A172 (cell line): ENCODE measurements around the gene CYTH3. TPM values are rescaled to one million over a fixed set of nuclear protein-coding genes. Genes with fewer than 3 reads are reported as not detected.

ENCODE experiments used
- DNase-seq: peaks from one replicate; pipeline ENCODE4 v3.0.0-alpha.2; 2015; ENCODE audit warnings: low spot score
- total RNA-seq: library from RNA; depleted of rRNA; stranded (reverse); fragments of >200 nt; shearing (Covaris generic); gene quantifications from 2 replicates; pipeline ENCODE4 v1.2.3, GENCODE V29; 2014

The CYTH3 gene
- total RNA-seq, 1 experiment from 2014 or later, result 50.7 TPM

DNA sequence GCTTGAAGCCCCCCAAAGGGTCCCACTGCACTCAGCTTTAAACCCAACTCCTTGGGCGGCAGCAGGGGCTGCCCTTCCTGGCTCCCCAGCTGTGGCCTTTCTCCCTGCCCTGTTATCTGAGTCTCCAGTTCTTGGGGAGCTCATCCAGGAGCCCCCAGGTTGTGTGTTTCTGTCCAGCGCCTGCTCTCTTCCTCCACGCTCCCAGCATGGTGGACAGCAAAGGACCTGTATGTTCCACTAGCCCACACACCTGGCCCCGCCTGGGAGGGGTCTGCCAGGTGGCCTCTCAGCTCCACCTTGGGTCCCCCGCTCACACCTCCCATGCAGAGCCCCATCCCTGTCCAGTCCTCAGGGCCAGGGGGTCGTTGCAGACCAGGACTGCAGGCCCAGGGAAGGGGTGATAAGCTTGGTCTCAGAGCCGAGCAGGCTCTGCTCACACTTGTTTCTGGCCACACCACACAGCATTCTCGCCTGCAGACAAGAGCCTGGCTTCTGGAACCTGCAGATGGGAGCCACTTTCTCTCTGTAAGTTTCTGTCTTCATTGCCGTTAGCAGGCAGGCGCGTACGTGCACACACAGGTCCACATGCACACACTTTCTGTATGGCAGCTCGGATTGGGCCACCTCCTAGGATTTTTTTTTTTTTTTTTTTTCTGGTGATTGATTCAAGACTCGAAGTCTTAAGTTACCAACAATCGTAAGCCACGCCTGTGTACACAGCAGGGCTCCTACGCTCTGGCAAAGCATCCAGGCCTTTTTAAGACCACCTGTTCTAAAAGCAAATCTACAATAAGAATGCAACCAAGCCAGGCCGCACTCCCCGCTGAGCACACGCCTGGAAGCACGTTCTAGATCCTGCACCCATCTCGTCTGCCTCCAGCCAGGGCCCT, 104.6 kb downstream of the CYTH3 start:
- DNase-seq, result no peak

DNA sequence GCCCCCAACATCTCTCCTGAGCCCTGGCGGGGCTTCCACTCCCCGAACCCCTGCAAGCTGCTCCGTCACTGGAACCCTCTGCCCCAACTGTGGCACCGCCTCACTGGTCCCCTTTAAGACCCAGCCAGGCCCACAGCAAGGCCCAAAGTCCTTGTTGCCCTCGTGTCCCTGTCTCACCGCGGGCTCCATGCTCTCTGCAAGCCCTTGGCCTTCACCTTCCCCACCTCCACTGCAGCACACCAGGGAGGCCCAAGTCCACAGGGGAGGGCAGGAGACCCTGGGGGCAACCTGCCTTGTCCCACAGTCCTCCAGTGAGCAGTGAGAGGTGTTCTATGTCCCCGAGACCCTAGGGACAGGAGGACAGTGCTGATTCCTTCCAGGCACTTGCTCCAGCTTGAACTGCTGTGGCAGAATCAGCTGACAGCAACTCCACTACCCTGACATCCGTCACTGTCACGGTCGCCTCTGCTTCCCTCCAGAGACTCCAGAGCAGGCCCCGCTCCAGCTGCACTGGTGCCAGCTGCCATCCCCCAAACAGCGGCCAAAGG, 105.3 kb downstream of the CYTH3 start:
- DNase-seq, result no peak

DNA sequence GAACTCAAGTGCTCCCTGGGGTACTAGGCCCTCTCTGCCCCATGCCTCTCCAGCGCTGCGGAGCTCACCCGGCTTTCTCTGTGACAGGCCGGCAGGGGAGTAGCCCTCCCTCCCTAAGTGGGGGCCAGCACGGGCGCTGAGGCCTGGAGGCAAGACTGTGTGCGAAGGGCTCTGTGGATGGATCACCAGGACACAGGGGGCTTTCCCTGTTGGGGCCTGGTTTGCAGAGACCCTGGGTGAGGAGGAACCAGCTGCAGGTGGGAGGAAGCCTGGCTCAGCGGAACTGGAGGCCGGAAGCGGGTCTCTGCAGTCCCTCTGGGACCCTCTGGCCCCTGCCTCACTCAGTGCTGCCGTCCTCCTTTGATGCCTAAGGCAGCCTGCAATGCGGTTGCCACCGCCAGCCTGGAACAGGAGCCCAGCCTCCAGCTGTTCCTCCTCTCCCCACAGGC, 106.0 kb downstream of the CYTH3 start:
- DNase-seq, result no peak

DNA sequence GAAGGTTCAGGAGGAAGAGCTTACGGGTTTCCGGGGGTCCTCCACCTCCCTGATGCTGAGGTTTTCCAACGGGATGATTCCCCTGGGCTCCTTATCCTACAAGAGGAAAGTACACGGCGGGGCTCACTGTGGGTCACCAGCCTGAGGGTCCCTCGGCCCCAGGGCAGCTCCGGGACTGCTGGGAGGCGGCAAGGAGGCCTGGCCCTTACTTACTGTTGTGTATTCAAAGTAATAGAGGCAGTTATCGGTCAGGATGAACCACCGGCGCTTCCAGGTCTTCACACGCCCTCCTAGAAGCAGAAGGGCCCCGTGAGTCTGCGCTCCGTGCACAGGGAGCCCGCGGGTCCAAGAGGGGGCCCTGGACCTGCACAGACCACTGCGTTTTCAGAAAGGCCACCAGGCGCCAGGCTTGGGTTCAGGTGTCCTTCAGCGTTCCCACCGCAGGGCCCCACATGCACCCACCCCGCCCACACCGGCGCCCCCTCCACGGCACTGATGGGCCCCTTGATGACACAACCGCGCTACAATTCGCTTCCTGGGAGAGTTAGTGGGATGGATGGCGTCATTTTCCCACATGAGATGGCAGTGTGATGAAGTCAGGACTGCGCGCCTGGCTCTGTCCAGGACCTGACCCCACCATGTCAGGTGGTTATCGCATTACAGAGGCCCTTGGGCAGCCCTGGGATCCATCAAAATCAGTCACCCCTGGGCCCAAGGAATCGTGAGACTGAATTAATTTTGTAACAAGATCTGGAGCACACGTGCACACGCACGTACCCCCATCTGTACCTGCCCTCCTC, 106.7 kb downstream of the CYTH3 start:
- no peak for DNase-seq

DNA sequence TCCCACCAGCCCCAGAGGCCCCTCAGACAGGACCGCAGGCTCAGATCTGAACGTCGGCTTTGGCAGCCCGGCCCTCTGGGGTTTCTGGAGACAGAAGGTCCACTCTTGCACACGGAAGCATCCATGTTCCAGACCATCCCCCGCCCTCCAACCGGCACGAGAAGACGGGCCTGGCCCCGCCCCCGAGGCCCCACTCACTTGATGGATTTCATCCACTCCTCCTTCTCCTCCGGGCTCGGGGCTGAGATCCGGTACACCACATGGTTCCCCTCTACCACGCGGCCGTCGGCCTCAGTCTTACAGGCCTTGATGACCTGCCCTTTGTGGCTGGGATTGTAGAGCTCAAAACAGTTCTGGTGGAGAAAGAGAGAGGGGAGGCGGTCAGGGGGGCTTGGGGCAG, 107.3 kb downstream of the CYTH3 start:
- no peak for DNase-seq

DNA sequence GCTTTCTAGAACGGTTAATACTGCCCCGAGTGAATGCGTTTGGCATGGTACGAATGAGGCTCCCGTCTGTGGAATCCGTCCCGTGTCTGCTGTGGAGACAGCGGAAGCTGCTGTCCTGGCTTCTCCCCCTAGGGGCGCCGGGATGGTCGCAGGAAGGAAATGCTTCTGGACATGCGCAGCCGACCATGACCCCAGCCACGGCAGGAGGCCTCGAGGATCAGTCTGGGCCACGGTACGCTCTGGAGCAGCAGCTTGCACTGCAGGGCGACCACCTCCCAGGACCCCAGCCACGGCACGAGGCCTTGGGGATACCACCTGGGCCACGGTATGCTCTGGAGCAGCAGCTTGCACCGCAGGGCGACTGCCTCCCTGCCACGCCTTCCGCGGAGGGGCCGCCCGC, 107.9 kb downstream of the CYTH3 start:
- no peak for DNase-seq

DNA sequence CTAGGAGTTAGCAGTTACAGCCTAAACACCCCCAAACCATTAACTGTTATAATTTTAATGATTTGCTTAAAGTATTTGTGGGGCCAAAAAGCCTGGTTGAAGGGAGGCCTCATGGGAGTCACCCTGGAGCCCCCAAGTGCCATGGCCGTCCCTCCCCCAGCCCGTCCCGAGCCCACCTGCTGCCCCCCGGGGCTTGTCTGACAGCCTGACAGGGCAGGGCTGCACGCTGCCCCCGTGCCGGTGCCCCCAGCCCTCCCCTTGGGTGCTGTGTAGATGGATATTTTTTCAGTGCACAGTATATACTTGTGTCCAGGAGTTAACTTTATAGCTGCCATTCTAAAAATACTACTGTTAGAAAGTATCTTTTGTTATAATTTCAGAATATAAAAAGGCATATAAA, 108.4 kb downstream of the CYTH3 start:
- no peak for DNase-seq

DNA sequence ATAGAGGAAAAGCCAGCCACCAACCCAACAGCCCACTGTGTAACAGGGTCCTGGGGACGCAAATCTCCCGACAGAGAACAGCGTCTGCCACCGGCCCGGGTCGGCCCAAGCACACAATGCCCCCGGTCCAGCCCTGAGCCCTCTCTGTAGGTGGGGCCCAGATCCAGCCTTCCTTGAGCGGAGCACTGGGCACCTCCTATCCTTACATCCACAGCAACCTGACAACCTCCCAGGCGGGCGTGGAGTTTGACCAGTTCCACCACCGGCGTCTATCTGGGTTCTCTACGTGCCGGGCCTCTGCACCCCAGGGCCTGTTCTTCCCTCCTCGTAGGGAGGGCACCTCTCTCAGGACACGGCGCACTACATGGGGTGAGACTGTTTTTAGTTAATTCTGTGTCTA, 109.0 kb downstream of the CYTH3 start:
- no peak for DNase-seq

DNA sequence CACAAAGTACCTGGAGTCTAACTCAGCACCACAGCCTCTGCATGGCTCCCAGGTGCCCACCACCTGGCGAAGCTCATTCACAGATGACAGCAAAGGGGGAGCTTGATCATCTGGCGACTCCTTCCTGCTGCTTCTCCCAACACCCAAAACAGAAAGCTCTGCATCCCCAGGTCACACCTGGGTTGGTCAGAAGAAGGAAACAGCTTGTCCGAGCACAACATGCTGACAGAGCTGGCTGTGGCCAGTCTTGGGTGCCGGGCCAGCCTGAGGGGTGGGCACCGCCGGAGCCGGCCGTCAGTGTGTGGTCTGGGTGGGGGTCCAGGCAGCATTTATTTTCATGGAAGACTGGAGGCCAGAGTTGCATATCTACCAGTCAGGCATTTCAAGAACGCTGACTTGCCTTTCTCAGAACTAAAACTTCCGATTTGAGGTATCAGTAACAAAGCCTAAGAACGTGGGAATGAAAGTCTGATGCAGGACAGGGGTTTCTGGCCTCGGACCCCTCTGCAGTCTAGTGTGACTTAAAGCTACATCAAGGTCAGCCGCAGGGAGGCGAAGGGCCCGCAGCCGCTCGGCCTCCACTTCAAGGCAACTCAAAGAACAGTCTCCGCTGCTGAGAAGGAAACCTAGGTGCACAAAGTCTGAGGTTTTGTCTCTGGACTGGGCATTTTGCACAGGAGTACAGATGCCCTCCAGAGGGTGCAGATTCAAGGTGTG, 109.6 kb downstream of the CYTH3 start:
- no peak for DNase-seq

DNA sequence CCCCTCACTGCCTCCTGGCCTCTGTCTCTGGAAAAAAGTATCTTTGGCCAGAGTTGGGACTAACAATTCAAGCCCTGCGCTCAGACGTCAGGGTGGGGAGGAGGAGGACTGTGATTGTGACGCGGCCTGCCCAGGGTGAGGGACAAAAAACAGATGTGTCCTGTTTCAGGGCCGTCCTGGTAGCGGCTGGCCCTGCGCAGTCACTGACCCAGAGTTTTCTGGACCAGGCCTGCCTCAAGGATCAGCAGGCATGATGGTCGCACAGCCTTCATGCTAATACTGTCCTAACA, 110.1 kb downstream of the CYTH3 start:
- no peak for DNase-seq

DNA sequence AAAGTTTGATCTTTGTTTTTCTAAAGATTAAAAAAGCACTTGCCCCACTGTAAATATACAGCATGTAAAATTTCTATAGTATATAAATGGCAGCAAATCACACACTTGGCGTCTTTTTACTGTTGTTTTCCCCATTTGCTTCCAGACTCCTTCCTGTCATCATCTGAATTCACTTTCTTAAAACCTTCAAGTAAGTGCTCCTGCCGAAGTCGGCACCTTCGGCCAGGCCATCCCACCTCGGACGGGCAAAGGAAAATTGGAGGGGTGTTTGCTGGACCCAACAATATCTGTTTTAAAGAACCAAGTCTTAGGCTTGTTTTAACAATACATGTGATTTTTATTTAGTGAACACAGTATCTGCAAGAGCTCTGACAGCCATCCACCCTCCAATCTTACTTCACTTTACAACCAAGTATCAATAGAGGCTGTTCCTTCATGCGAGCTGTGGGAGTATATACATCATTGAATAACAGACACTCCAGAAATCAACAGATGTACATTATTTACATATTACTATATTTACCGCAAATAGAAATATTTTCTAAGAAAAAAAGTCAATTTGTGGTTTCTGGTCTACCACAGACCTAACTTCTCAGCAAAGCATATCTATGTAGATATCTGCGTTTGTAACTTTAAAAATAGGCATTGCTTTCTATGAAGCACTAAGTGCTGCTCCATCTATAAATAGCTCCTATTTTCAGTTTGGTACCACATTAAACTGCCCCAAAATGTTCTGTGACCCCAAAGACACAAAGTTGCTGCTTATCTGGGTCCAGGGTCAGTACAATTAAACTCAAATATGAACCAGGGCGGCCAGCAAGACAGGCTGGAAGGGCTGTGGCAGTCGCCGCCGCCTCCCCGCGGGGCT, 110.7 kb downstream of the CYTH3 start:
- DNase-seq, result no peak

DNA sequence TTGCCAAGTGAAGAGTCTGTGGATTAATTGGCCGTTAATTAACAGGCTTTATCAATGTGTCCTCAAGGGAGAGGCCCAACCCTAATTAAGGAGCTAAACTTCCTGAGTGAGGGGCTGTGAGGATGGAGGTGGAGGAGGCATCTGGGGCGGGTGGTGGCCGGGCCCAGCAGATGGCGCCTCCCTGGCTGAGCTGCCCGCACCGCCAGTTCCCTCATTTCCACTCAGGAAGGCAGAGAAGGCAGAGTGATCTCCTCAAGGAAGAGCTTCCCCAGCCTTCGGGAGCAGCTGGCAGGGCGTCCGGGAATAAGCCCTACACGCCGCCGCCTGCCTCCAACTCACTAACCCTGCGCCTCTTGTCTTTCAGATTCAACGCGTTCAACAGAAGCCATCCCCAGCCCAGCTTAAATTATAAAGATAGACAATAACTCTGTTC, 112.2 kb downstream of the CYTH3 start:
- DNase-seq, result peak; percentile 60

DNA sequence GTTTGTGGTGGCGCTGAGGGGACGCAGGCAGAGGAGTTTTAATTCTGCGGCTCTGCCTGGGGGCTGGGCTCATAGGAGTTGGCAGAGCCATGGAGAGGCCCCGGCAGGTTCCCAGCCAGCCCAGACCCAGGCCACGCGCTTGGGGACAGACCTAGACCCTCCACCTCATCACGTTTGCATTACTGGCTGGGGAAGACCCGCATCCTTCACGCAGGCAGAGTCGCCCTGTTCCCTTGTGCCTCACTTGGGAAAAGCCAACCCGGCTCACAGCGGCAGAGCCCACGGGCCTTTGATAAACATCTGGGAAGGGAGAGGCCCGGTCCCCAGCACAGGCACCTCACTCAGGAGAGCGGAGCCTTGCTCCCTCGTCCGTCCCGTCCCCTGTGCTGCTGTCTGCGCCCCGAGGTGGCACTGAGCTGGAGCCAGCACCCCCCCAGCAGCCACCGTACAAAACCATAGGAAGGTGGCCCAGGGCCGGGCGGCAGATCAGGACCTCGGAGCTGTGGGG, 112.8 kb downstream of the CYTH3 start:
- no peak for DNase-seq

DNA sequence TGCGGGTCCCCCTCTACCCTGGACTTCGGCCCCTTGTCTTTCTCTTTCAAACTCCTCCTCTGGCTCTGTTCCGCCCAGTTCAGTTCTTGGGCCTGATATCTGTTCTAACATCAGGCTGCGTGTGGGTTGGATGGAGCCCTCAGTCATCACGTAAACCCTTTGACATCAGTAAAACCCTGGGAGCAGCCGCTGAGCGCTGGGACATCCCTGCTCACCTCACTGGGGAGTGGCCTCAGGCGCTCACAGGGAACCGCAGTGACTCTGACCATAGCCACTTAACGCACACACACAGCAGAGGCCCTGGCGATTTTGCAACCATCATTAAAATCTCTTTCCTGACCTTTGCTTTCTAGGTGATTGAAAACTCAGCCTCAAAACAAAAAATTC, 113.3 kb downstream of the CYTH3 start:
- no peak for DNase-seq

DNA sequence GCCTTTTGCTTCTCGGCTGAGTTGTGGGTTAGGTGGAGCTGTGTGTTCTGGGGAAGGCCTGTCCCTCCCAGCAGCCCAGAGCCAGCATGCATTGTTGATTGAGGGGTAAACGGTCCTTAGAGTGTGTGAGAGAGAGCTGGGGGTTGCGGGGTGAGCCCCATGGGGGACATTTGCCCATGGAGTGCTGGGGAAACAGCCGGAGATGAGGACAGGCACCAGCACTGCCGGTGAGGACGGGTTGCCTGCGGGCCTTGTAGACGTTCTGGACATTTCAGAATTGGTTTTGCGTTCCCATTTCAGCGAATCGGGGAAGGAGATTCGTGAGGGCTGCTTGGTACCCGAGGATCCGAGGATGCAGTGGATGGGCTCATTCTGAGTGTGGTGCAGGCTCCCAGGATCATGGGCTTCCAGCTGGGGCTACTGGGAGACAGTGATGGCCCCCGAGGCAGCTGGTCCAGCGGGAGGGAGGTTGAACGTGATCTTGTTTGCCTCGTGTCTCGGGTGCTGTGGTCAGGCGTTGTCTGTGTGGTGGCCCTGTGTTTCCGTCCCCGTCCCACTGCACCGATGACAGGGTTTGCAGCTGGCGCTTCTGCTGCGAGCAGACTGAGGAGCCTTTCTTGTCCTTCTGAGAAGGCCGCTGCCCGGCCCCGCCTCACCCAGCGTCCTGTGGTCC, 113.9 kb downstream of the CYTH3 start:
- DNase-seq, result no peak

DNA sequence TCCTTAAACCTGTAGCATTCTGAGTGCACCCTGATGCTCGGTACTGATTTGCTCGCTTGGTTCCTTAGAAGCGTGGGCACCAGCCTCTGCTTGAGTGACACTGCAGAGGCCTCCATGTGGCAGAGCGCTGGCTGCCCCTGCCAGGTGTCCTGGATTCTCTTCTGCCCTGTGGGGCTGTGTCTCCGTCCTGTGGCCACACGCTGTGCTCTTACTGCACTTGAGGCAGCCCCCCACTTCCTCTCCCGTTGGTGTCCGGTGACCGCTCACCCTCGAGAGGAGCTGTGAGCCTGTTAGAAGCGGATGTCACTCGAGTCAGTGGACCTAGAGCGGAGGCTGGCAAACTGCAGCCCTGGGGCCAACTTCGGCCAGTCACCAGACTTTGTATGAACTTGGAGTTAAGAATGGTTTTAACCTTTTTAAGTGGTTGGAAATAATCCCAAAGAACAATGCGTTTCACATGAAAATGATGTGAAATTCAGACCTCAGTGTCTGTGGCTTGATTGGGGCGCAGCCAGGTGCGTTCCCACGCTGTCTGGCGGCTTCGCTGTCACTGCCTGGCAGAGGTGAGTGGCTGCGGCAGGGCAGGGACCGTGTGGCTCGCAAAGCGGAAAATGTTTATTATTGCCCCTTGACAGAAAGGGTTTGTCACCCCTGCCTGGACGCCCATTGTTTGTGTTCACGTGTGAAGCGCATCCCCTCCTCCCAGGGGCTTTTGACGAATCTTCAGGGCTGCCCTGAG, 114.6 kb downstream of the CYTH3 start:
- DNase-seq, result no peak

DNA sequence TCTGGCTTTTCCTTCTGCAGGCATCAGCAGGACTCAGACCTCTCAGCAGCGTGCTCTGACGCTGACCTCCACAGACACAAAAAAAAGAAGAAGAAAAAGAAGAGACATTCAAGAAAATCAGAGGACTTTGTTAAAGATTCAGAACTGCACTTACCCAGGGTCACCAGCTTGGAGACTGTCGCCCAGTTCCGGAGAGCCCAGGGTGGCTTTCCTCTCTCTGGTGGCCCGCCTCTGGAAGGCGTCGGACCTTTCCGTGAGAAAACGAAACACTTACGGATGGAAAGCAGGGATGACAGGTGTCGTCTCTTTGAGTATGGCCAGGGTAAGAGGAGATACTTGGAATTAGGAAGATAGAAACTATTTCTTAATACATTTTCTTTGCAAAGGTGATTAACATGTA, 115.7 kb downstream of the CYTH3 start:
- DNase-seq, result no peak

DNA sequence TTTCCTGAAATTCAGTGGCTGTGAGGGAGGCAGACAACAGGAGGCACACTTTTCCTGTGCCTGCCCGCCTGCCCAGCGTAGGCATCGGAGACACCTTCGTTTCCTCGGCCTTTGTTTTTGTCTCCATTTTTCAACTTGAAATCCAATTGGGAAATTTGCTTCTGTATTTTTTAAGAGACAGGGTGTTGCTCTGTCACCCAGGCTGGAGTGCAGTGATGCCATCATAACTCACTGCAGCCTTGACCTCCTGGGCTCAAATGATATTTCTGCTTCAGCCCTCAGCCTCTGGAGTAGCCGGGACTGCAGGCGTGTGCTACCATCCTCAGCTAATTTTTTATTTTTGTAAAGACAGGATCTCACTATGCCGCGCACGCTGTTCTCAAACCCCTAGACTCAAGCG, 116.8 kb downstream of the CYTH3 start:
- no peak for DNase-seq

DNA sequence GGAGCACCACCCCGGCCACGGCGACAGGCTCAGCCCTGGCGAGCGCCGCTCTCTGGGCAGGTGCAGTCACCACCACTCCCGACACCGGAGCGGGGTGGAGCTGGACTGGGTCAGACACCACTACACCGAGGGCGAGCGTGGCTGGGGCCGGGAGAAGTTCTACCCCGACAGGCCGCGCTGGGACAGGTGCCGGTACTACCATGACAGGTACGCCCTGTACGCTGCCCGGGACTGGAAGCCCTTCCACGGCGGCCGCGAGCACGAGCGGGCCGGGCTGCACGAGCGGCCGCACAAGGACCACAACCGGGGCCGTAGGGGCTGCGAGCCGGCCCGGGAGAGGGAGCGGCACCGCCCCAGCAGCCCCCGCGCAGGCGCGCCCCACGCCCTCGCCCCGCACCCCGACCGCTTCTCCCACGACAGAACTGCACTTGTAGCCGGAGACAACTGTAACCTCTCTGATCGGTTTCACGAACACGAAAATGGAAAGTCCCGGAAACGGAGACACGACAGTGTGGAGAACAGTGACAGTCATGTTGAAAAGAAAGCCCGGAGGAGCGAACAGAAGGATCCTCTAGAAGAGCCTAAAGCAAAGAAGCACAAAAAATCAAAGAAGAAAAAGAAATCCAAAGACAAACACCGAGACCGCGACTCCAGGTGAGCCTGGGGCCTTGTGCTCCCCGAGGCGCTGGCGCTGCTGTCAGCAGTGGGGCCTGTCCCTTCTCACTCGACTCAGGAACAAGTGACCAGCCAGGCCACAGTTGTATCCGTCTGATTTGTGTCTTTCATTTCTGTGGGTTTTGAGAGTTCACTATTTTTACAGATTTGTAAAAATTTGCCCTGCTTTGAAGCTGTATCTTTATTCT, 117.7 kb downstream of the CYTH3 start:
- DNase-seq, result no peak
